Subcutaneous adipose tissue (tissue), 4 donors: Measurements from ENCODE around the gene TRIP4. TPM values are rescaled to one million over a fixed set of nuclear protein-coding genes. Genes with fewer than 3 reads are reported as not detected.

Experiments used
- CTCF ChIP-seq: fragments of 450-650 bp; IDR thresholded peaks from one replicate; pipeline ENCODE4 v1.5.1; 2016; ENCODE audit warnings: low read depth, mild to moderate bottlenecking, control low read depth, antibody characterized with exemption, moderate library complexity
- small RNA-seq: library from RNA; depleted of rRNA; stranded (forward); fragments of <200 nt; gene quantifications from one replicate; pipeline ENCODE3, GENCODE V24; 2016
- total RNA-seq, 4 donors: library from RNA; depleted of rRNA; stranded (reverse); fragments of >200 nt; gene quantifications; one replicate each; pipeline ENCODE4 v1.1.0, GENCODE V29; 2016

The TRIP4 gene
- total RNA-seq, 4 donors from 2014 or later, result 15.7 to 23.2 (median 18.2) TPM

DNA sequence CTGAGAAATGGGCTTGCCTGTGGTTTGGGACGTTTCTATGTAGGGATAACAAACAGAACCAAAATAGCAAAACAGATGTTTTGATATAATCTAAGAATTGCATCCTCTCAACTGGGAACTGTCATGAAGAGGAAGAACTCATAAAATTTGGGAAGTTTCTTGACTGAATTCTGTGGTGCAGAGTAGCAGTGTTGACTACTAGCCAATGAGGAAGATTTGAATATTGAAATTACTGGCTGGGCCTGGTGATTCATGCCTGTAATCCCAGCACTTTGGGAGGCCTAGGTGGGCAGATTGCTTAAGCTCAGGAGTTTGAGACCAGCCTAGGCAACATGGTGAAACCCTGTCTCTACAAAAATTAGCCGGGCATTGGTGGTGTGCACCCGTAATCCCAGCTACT is 114.9 kb downstream of the TRIP4 start:
- TF ChIP-seq CTCF, result no peak

- TF ChIP-seq CTCF, result no peak
These were observed 115.6 kb downstream of the TRIP4 start for GRCh38 chr15:64503197-64503596.

GRCh38 chr15:64503640-64504039 is 116.0 kb downstream of the TRIP4 start:
- TF ChIP-seq CTCF, result no peak

Small RNAs within 50 kb of the gene (small RNA-seq; reads per million reads assigned to genes)
- gene RF00019 (0.49 reads per million), gene RF00554 (not detected)

Other genes with a start within 250 kb of the TRIP4 start
- gene SNX22, start 236.1 kb upstream of the TRIP4 start, total RNA-seq, result 1 to 10 TPM in 1 of 4 donors, under 1 TPM in 2, not detected in 1; 0.22 to 1.0 (median 0.75) TPM
- gene PPIB, start 224.8 kb upstream of the TRIP4 start, total RNA-seq, result 100 to 1,000 TPM; 224 to 292 (median 246) TPM
- 10 to 100 TPM; 13.0 to 26.7 (median 16.2) TPM for gene CSNK1G1, start 31.7 kb upstream of the TRIP4 start, total RNA-seq
- 1 to 10 TPM in 1 of 4 donors, under 1 TPM in 1, not detected in 2; 0.88 to 4.6 TPM for gene PCLAF, start 6.4 kb upstream of the TRIP4 start, total RNA-seq
- gene ZNF609, start 72.7 kb downstream of the TRIP4 start, total RNA-seq, result 10 to 100 TPM; 23.0 to 26.9 (median 24.1) TPM